HG03139 (cell line): Measurements from ENCODE around the gene SMARCA4.
A peak's percentile ranks its signal among the peaks of the same experiment; 100 is the strongest.
"Not testable (repeated sequence)": the region's sequence is repeated elsewhere in the genome, so short reads cannot be mapped to it uniquely, and the experiment has no call there.

ENCODE experiments used
- ATAC-seq: cut with Tn5 transposase; IDR thresholded peaks from one replicate; pipeline ENCODE4 v1.9.1; 2021; ENCODE audit not compliant: unreplicated experiment

The SMARCA4 gene

DNA sequence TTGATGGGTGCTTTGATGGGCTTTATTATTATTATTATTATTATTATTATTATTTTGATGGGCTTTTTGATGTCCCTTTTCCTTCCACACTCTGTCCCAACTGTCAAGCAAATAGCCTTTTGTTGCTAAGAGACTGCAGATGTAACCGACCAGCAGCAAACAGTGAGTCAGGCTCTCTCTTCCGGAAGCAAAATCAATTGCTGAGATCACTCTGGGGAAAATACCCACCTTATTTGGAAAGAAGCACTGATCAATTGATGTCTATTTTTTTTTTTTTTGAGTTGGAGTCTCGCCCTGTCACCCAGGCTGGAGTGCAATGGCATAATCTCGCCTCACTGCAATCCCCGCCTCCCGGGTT is 131.3 kb downstream of the SMARCA4 start:
- no peak for ATAC-seq

DNA sequence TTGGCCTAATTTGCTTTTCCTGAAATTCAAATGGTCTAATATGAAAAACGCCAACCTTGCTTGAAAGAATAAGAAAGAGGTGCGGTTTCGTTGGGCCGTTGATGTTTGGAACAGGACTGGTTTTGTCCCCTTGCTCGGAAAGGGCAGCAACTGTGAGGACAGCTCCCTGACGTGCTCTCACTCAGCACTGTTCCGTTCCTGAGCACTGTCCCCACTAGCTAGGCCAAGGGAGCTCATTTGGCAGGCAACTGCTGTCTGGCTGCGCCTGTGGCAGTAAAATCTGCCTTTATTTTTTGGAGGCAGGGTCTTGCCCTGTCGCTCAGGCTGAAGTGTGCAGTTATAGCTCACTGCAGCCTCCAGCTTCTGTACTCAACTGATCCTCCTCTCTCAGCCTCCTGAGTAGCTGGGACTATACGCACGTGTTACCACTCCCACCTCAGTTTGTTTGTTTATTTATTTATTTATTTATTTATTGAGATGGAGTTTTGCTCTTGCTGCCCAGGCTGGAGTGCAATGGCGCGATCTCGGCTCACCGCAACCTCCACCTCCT is 132.9 kb downstream of the SMARCA4 start:
- no peak for ATAC-seq

- no peak for ATAC-seq
Observed at GRCh38 chr19:11094520-11094894, 133.7 kb downstream of the SMARCA4 start.

DNA sequence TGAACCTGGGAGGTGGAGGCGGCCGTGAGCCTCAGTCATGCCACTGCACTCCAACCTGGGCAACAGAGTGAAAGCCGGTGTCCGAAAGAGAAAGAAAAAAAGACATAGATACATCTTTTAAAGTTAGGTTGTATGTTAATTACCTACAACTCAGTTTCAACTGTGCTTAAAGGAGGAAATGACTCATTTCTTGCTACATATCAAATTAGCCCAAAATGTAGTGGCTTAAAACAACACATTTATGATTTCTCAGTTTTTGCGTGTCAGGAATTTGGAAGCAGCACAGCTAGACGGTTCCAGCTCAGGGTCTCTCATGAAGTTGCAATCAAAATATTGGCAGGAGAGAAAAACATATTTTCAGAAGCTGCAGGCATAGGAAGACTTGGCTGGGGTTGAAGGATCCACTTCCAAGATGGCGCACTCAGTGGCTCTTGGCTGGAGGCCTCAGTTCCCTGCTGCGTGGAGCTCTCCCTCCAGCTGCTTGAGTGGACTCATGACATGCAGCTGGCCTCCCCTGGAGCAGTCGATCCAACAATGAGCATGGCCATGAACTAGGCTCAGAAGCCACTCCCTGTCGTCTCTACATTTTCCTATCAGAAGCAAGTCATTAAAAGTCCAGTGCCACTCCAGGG is 135.5 kb downstream of the SMARCA4 start:
- peak; percentile 43 for ATAC-seq

GRCh38 chr19:11097367-11097766 is 136.5 kb downstream of the SMARCA4 start:
- ATAC-seq, result not testable (repeated sequence)

- no peak for ATAC-seq
Observed at GRCh38 chr19:11098327-11098726, 137.5 kb downstream of the SMARCA4 start.

DNA sequence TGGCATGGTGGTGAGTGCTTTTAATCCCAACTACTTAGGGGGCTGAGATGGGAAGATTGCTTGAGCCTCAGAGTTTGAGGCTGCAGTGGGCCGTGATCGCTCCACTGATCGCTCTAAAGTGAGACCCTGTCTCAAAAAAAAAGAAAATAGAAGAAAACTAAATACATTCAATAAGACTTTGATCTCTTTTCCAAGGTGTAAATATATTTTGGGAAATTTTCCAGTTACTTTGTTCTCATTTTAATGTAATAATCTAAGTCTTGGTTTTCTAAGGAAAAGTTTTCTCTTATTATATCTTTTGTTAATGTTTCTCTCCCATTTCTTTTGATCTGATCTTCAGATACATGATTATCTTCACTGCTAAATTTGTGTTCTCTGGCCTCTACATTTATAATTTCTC is 138.0 kb downstream of the SMARCA4 start:
- ATAC-seq, result no peak

- no peak for ATAC-seq
Observed at GRCh38 chr19:11100049-11100448, 139.2 kb downstream of the SMARCA4 start.

DNA sequence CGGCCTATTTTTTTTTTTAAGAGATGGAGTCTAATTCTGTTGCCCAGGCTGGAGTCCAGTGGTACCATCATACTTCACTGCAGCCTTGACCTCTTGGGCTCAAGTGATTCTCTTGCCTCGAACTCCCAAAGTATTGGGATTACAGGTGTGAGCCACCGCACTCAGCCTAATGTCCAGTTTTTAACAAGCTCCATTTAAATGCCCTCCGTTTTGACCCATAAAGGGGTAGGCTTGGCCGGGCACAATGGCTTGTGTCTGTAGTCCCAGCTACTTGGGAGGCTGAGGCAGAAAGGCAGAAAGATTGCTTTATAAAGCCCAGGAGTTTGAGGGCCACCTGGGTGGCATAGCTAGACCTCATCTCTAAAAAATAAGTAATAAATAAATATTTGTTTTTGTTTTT is 140.2 kb downstream of the SMARCA4 start:
- no peak for ATAC-seq

GRCh38 chr19:11102944-11103343 is 142.1 kb downstream of the SMARCA4 start:
- ATAC-seq, result no peak

DNA sequence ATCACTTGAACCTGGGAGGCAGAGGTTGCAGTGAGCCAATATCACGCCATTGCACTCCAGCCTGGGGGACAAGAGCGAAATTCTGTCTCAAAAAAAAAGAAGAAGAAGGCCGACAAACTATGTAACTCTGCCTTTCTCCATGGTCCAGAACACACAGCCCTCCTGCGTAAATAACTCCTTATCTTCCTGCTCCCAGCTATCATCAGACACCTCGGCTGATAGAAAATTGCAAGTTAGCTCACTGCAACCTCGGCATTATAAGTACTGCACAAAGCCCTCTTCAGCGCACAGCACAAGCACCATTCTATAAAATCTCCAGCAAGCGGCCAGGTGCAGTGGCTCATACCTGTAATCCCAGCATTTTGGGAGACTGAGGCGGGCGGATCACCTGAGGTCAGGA is 142.8 kb downstream of the SMARCA4 start:
- not testable (repeated sequence) for ATAC-seq

- no peak for ATAC-seq
Observed at GRCh38 chr19:11105014-11105636, 144.3 kb downstream of the SMARCA4 start.

GRCh38 chr19:11106477-11106876 is 145.6 kb downstream of the SMARCA4 start:
- ATAC-seq, result no peak

DNA sequence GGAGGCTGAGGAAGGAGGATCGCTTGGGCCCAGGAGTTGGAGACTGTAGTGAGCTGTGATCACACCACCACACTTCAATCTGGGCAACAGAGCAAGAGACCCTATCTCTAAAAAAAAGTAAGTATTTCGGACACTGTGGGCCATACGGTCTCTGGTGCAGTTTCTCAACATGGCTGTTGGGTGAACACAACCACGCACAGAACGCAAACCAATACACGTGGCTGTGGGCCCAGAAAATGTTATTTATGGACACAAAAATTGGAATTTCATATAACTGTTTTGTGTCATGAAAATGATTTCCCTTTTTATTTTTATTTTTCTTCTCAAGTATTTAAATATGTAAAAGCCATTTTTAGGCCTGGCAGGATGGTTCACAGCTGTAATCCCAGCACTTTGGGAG is 147.9 kb downstream of the SMARCA4 start:
- no peak for ATAC-seq

DNA sequence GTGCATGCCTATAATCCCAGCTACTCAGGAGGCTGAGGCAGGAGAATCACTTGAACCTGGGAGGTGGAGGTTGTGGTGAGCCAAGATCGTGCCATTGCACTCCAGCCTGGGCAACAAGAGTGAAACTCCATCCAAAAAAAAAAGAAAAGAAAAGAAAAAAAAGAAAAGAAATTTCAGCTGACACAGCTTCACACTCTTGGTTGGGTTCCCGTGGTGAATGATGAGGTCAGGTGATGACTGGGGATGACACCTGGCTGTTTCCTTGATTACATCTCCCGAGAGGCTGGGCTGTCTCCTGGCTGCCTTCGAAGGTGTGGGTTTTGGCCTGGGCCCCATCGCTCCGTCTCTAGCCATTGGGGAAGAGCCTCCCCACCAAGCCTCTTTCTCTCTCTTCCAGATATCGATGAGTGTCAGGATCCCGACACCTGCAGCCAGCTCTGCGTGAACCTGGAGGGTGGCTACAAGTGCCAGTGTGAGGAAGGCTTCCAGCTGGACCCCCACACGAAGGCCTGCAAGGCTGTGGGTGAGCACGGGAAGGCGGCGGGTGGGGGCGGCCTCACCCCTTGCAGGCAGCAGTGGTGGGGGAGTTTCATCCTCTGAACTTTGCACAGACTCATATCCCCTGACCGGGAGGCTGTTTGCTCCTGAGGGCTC is 150.4 kb downstream of the SMARCA4 start:
- ATAC-seq, result no peak

- no peak for ATAC-seq
Observed at GRCh38 chr19:11111771-11112144, 150.9 kb downstream of the SMARCA4 start.
